ENCODE data around the gene SCN1B. TPM values are rescaled to one million over a fixed set of nuclear protein-coding genes. Genes with fewer than 3 reads are reported as not detected.

Gene SCN1B
- total and polyA plus RNA-seq, 10 of the 15 experiments (the other 5 are each of a cell fraction or from before 2014, with no cell fraction given) = 0.04 to 0.54 (median 0.11) TPM; not detected in 3

DNA sequence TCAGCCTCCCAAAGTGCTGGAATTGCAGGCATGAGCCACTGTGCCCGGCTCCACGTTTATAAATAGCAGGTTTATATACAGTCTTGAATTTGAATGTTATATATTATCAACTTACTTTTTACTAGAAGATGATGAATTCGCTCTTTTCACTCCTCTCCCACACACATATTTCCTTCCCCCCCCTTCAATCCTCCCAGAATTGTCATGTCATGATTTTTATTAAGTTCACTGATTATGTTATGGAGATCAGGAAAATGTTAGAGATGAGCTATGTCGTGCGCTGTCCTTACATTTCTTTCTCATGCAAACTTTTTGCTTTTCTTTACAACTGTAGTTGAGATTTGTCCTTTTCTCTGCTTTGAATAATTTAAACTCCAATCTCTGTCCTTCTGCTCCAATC lies 48.0 kb upstream of the SCN1B start (continued):
- no peak for TF ChIP-seq RELB (IDR thresholded peaks at IDR 0.05; ENCODE audit: low read depth)
- no peak for TF ChIP-seq IRF5 (IDR thresholded peaks at IDR 0.05; ENCODE audit: borderline replicate concordance)
- no peak for TF ChIP-seq EGR1 (IDR thresholded peaks at IDR 0.05; ENCODE audit: borderline replicate concordance in 1 of 2, low read depth in 2 of 2, low read length in 2 of 2)
- TF ChIP-seq KLF5 (IDR thresholded peaks at IDR 0.05; ENCODE audit: partially characterized antibody) = no peak
- no peak for TF ChIP-seq SRF (IDR thresholded peaks at IDR 0.05; ENCODE audit: low read depth in 2 of 2, low read length in 2 of 2)

DNA sequence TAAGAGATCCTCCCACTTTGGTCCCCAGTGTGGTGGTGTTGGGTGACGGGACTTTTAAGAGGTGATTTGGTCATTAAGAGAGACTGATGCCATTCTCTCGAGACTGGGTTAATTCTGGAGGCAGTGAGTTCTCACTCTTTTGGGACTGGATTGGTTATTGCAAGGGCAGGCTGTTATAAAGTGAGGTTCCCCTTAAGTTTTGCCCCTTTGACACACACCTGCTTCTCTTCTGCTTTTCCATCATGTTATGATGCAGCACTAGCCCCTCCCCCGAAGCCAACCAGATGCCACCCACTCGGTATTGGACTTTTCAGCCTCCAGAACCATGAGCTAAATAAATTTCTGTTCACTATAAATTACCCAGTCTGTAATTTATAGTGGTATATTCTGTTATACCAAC lies 46.5 kb upstream of the SCN1B start:
- H3K4me1 ChIP-seq (ENCODE audit: control insufficient read depth, insufficient read depth, low read length) = no peaks in the 10 kb centered on the region
- no peaks in the 10 kb centered on the region for H3K36me3 ChIP-seq (ENCODE audit: control insufficient read depth in 2 of 2, insufficient read depth in 2 of 2, low read length in 1 of 2)
- H3K4me2 ChIP-seq (ENCODE audit: control insufficient read depth, insufficient read depth) = no peak overlapping the region
- DNase-seq (ENCODE audit: low read depth, low spot score) = no peak
- POLR2A ChIA-PET = no interaction called here
- CTCF ChIA-PET = interaction anchor here (0.8 to 1.3 kb wide), 3 partner anchors 11 to 60 kb away, joined by 3 to 5 read pairs (median 4); no protein-coding TSS in a partner anchor
- no peak for ATAC-seq
- RAD21 ChIA-PET (ENCODE audit: unreplicated experiment) = no interaction called here
- no peaks in the 10 kb centered on the region for H3K27me3 ChIP-seq (replicated peaks in 1 of 2; ENCODE audit: control insufficient read depth in 2 of 2, insufficient read depth in 2 of 2, low read length in 1 of 2)
- no peak overlapping the region for H2AFZ ChIP-seq (ENCODE audit: control insufficient read depth, low read depth, low read length)
- no peak for FAIRE-seq
- no peak overlapping the region for H3K4me3 ChIP-seq
- H3K79me2 ChIP-seq (ENCODE audit: control insufficient read depth, insufficient read depth, low read length) = no peaks in the 10 kb centered on the region
- intact Hi-C loops (cut with micrococcal nuclease; ENCODE audit: unreplicated experiment) = no loop called here
- TF ChIP-seq E2F8 (IDR thresholded peaks at IDR 0.05; ENCODE audit: low read depth, partially characterized antibody) (no peak), CBX5 (IDR thresholded peaks at IDR 0.05; ENCODE audit: low read depth) (no peak), RAD51 (IDR thresholded peaks at IDR 0.05) (no peak), RELB (IDR thresholded peaks at IDR 0.05; ENCODE audit: low read depth) (no peak)
- no peak overlapping the region for H3K9ac ChIP-seq (ENCODE audit: control insufficient read depth, insufficient read depth, low read length)
- SMC1A ChIA-PET (ENCODE audit: uncharacterized antibody, unreplicated experiment) = interaction anchor here (1.3 to 1.4 kb wide), 2 partner anchors 18 to 25 kb away, joined by 3 to 5 read pairs; no protein-coding TSS in a partner anchor
- H3K9me3 ChIP-seq (replicated peaks; ENCODE audit: control insufficient read depth, insufficient read depth, low read length) = no peaks in the 10 kb centered on the region
- H3K27ac ChIP-seq (ENCODE audit: control insufficient read depth, insufficient read depth) = no peak overlapping the region
- BruUV-seq (replicated peaks) = no TSS peak
- in situ Hi-C loops (cut with MboI) = no loop called here
- 1% methylated on average over 4 of the region's 4 CpGs for WGBS (ENCODE audit: insufficient coverage, insufficient replicate concordance, low lambda C conversion rate, missing lambda C conversion rate)
- H4K20me1 ChIP-seq (ENCODE audit: control insufficient read depth, insufficient read depth) = no peaks in the 10 kb centered on the region
